C4-2B (cell line): ENCODE results near the gene ADD3.

ENCODE experiments used
- CTCF ChIP-seq: fragments of 450-650 bp; conservative IDR thresholded peaks from 2 replicates; pipeline ENCODE4 v1.5.1; 2017; ENCODE audit warnings: mild to moderate bottlenecking
- ZFX ChIP-seq: fragments of 450-650 bp; IDR thresholded peaks from 2 replicates; pipeline ENCODE4 v1.6.1; 2017

GRCh38 chr10:110002801-110003523, 4.8 kb upstream of the ADD3 start:
- TF ChIP-seq CTCF (no peak), ZFX (no peak)
